ENCODE results near the gene PGRMC1.

DNA sequence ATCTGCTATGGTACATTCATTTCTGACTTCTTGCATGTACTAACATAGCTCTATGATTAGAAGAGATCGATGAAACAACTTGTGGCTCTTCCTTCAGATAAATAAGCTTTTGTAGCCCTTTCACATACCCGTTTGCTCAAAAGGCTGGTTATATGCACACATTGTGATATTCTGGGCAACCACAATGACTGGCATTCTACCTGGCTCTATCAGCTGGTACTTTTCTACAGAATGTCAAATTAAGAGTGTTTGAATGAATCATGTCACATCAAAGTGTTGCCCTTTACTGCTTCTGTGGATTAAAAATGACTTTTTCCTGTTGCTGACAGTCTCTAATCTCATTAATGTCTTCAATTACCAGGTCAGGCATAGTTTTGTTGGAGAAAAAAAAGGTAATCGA lies 11.6 kb downstream of the PGRMC1 start:
- no peak for TF ChIP-seq CTCF (IDR thresholded peaks at IDR 0.05)
- TF ChIP-seq POLR2A (IDR thresholded peaks at IDR 0.05) = no peak

Data from uterus (tissue), 2 donors.